Type B pancreatic cell (in vitro differentiated cells): ENCODE results near the gene MYO3B. TPM values are rescaled to one million over a fixed set of nuclear protein-coding genes. Genes with fewer than 3 reads are reported as not detected.
"Not testable (repeated sequence)": the region's sequence is repeated elsewhere in the genome, so short reads cannot be mapped to it uniquely, and the experiment has no call there.

Source experiments
- DNase-seq: peaks from one replicate; pipeline ENCODE4 v3.0.0; 2021; ENCODE audit warnings: mixed read lengths; ENCODE audit not compliant: unreplicated experiment; ENCODE audit errors: extremely low spot score
- H3K27ac Mint-ChIP-seq: 2 replicates; pipeline ENCODE4 v1.8.0; 2021; ENCODE audit warnings: mild to moderate bottlenecking, mixed read lengths
- H3K27me3 Mint-ChIP-seq: 2 replicates; pipeline ENCODE4 v1.8.0; 2021; ENCODE audit warnings: mixed read lengths
- H3K36me3 Mint-ChIP-seq: 2 replicates; pipeline ENCODE4 v1.8.0; 2021; ENCODE audit warnings: mixed read lengths
- H3K4me1 Mint-ChIP-seq: one replicate; pipeline ENCODE4 v1.8.0; 2021; ENCODE audit warnings: mixed read lengths; ENCODE audit not compliant: unreplicated experiment
- H3K4me3 Mint-ChIP-seq: 2 replicates; pipeline ENCODE4 v1.8.0; 2021; ENCODE audit warnings: mild to moderate bottlenecking, mixed read lengths
- H3K9me3 Mint-ChIP-seq: 2 replicates; pipeline ENCODE4 v1.8.0; 2021; ENCODE audit warnings: mixed read lengths
- total RNA-seq: library from RNA; stranded (reverse); gene quantifications from 2 replicates; pipeline ENCODE4 v1.2.1, GENCODE V29; 2021; ENCODE audit warnings: low replicate concordance
- TF ChIP-seq, protein P1 (sequence below): fragments of 200-600 bp; sonication (generic); conservative IDR thresholded peaks from 2 replicates; pipeline ENCODE4 v1.5.0; 2021; ENCODE audit warnings: antibody characterized with exemption, mild to moderate bottlenecking

Gene MYO3B
- total RNA-seq, 1 donor from 2014 or later = 0.46 TPM

GRCh38 chr2:170432823-170433222 is 254.9 kb downstream of the MYO3B start:
- H3K4me1 Mint-ChIP-seq = no peaks in the 10 kb centered on the region
- no peaks in the 10 kb centered on the region for H3K36me3 Mint-ChIP-seq
- TF ChIP-seq, protein P1, sequence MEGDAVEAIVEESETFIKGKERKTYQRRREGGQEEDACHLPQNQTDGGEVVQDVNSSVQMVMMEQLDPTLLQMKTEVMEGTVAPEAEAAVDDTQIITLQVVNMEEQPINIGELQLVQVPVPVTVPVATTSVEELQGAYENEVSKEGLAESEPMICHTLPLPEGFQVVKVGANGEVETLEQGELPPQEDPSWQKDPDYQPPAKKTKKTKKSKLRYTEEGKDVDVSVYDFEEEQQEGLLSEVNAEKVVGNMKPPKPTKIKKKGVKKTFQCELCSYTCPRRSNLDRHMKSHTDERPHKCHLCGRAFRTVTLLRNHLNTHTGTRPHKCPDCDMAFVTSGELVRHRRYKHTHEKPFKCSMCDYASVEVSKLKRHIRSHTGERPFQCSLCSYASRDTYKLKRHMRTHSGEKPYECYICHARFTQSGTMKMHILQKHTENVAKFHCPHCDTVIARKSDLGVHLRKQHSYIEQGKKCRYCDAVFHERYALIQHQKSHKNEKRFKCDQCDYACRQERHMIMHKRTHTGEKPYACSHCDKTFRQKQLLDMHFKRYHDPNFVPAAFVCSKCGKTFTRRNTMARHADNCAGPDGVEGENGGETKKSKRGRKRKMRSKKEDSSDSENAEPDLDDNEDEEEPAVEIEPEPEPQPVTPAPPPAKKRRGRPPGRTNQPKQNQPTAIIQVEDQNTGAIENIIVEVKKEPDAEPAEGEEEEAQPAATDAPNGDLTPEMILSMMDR = no peak
- H3K9me3 Mint-ChIP-seq = no peaks in the 10 kb centered on the region
- H3K4me3 Mint-ChIP-seq = no peak overlapping the region
- no peak overlapping the region for H3K27ac Mint-ChIP-seq
- no peak for DNase-seq
- peaks cover 32% of the 10 kb centered on the region for H3K27me3 Mint-ChIP-seq

DNA sequence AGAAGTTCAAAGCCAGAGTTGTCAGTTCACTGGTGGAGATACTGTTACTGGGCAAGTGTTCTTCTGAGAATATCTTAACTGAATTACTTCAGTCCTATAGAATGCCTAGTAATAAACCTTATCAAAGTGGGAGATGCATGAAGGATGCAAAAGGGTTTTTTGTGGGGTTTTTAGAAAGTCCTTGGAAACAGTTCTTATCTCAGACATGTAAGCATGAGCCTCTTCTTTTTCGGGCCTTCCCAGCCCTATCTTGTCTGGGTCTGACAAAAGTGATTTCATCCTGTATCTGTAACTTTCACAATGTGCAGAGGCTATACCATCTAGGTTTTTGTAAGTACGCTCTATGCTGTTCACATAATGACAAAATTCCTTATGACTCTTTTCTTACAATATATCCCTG is 255.5 kb downstream of the MYO3B start:
- H3K9me3 Mint-ChIP-seq = no peaks in the 10 kb centered on the region
- TF ChIP-seq, protein P1 = no peak
- H3K27ac Mint-ChIP-seq = no peak overlapping the region
- no peak for DNase-seq
- no peak overlapping the region for H3K4me3 Mint-ChIP-seq
- no peaks in the 10 kb centered on the region for H3K36me3 Mint-ChIP-seq
- H3K27me3 Mint-ChIP-seq = peaks cover 35% of the 10 kb centered on the region
- no peaks in the 10 kb centered on the region for H3K4me1 Mint-ChIP-seq

GRCh38 chr2:170434396-170434795 is 256.4 kb downstream of the MYO3B start:
- DNase-seq, H3K4me1 Mint-ChIP-seq, H3K36me3 Mint-ChIP-seq, H3K4me3 Mint-ChIP-seq, H3K27ac Mint-ChIP-seq, H3K9me3 Mint-ChIP-seq: not testable (repeated sequence)
- peaks cover 35% of the 10 kb centered on the region for H3K27me3 Mint-ChIP-seq

DNA sequence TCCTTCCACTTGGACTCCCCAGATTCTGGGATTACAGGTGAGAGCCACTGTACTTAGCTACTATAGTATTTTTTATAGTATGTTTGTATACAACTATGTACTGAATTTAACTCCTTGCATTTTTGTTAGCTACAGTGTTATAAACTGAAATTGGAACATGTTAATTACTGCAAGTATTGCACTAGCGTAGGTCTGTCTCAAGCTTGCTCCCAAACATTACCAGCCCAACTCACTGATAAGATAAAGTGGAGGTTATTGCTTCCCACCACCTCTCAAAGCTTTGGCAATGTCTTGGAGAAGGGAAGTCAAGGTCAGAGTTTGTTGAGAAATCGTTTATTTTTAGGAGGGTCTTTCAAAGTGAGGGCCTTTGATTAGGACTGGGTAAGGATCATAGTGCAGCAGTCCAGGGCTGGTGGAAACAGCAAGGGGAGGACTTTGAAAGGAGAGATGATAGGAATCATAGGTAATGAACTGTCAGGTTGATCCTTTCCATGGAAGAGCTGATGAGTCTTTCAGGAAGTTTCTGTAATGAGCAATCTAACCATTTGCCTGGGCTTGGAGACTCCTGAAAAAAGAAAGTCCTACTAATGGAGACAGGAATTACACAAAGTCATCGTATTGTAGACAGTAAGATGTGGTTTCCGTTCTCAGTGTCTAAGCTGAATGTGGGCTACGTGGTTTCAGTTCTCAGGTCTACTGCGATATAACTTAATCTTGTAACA is 257.1 kb downstream of the MYO3B start:
- no peak overlapping the region for H3K27ac Mint-ChIP-seq
- no peak for DNase-seq
- no peak overlapping the region for H3K4me3 Mint-ChIP-seq
- no peaks in the 10 kb centered on the region for H3K4me1 Mint-ChIP-seq
- H3K27me3 Mint-ChIP-seq = peaks cover 35% of the 10 kb centered on the region
- H3K9me3 Mint-ChIP-seq = no peaks in the 10 kb centered on the region
- H3K36me3 Mint-ChIP-seq = no peaks in the 10 kb centered on the region
- TF ChIP-seq, protein P1 = no peak

- H3K9me3 Mint-ChIP-seq = no peaks in the 10 kb centered on the region
- H3K36me3 Mint-ChIP-seq = no peaks in the 10 kb centered on the region
- no peak for DNase-seq
- H3K4me1 Mint-ChIP-seq = no peaks in the 10 kb centered on the region
- no peak overlapping the region for H3K4me3 Mint-ChIP-seq
- H3K27ac Mint-ChIP-seq = no peak overlapping the region
- peaks cover 38% of the 10 kb centered on the region for H3K27me3 Mint-ChIP-seq
- TF ChIP-seq, protein P1 = no peak
These were observed 258.4 kb downstream of the MYO3B start for GRCh38 chr2:170436077-170436943.

DNA sequence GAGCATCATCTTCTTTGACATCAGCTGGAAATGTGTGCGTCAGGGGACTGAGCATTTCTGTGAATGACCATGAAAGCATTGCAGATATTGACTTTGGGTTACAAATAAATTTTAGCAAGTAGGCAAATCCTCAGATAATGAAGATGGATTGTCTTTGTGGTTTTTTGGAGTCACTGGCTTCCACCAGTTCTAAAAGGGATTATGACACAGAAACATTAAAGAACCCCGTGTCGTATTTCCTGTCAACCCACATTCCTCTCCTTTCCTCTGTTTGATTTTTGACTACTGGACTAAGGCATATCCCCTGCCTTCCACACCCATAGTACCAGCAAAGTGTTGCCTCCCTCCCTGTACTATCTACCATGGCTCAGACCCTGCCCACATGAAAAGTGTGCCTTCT is 268.1 kb downstream of the MYO3B start:
- H3K27me3 Mint-ChIP-seq = peaks cover 2% of the 10 kb centered on the region
- H3K4me3 Mint-ChIP-seq = no peak overlapping the region
- no peak for DNase-seq
- peaks cover 5% of the 10 kb centered on the region for H3K9me3 Mint-ChIP-seq
- TF ChIP-seq, protein P1 = no peak
- peak overlapping the region; percentile 23 for H3K27ac Mint-ChIP-seq
- H3K36me3 Mint-ChIP-seq = no peaks in the 10 kb centered on the region
- H3K4me1 Mint-ChIP-seq = no peaks in the 10 kb centered on the region
